Stimulated activated CD4-positive, alpha-beta T cell treated with anti-CD3 and anti-CD28 coated beads, Interleukin-12 subunit alpha, Interleukin-12 subunit beta, amount 100 ng/mL, for 4 hours (primary cell): Measurements from ENCODE around the gene RTTN.

Experiments used
- DNase-seq: peaks from one replicate; pipeline ENCODE4 v3.0.0-alpha.2; 2020

RTTN gene

GRCh38 chr18:70072678-70073077, 132.8 kb downstream of the RTTN start:
- no peak for DNase-seq

- DNase-seq, result no peak
Measured at GRCh38 chr18:70069965-70070364, 135.5 kb downstream of the RTTN start.

GRCh38 chr18:70069382-70069781, 136.1 kb downstream of the RTTN start:
- DNase-seq, result no peak

- DNase-seq, result no peak
Measured at GRCh38 chr18:70068981-70069380, 136.5 kb downstream of the RTTN start.

GRCh38 chr18:70059684-70060083, 145.8 kb downstream of the RTTN start:
- no peak for DNase-seq

GRCh38 chr18:70058916-70059315, 146.6 kb downstream of the RTTN start:
- DNase-seq, result no peak

- DNase-seq, result no peak
Measured at GRCh38 chr18:70047931-70048603, 157.4 kb downstream of the RTTN start.

GRCh38 chr18:70046796-70047195, 158.7 kb downstream of the RTTN start:
- no peak for DNase-seq

GRCh38 chr18:70046207-70046606, 159.3 kb downstream of the RTTN start:
- no peak for DNase-seq

GRCh38 chr18:70044632-70045031, 160.9 kb downstream of the RTTN start:
- no peak for DNase-seq

- DNase-seq, result no peak
Measured at GRCh38 chr18:70041459-70042050, 163.9 kb downstream of the RTTN start.

GRCh38 chr18:70039186-70039585, 166.3 kb downstream of the RTTN start:
- DNase-seq, result no peak

- DNase-seq, result no peak
Measured at GRCh38 chr18:70037431-70038061, 167.9 kb downstream of the RTTN start.

GRCh38 chr18:70036771-70037347, 168.6 kb downstream of the RTTN start:
- no peak for DNase-seq

GRCh38 chr18:70036168-70036567, 169.3 kb downstream of the RTTN start:
- no peak for DNase-seq

GRCh38 chr18:70031221-70031620, 174.3 kb downstream of the RTTN start:
- DNase-seq, result no peak

- no peak for DNase-seq
Measured at GRCh38 chr18:70030728-70031127, 174.8 kb downstream of the RTTN start.

- no peak for DNase-seq
Measured at GRCh38 chr18:70029163-70029562, 176.3 kb downstream of the RTTN start.

GRCh38 chr18:70028734-70029133, 176.8 kb downstream of the RTTN start:
- DNase-seq, result no peak

GRCh38 chr18:70028084-70028483, 177.4 kb downstream of the RTTN start:
- DNase-seq, result no peak

GRCh38 chr18:70025580-70025979, 179.9 kb downstream of the RTTN start:
- no peak for DNase-seq

- DNase-seq, result no peak
Measured at GRCh38 chr18:70024829-70025228, 180.7 kb downstream of the RTTN start.

- DNase-seq, result no peak
Measured at GRCh38 chr18:70024093-70024492, 181.4 kb downstream of the RTTN start.

GRCh38 chr18:70022636-70023035, 182.9 kb downstream of the RTTN start:
- no peak for DNase-seq
